Body of pancreas (tissue), 4 donors: Measurements from ENCODE around the gene PHOSPHO1.

Experiments used
- CTCF ChIP-seq, 7 experiments: fragments of 450-650 bp in 4 of 7; fragments of 200-600 bp in 3 of 7; sonication (generic) in 3 of 7; IDR thresholded peaks; one replicate each; pipeline ENCODE4 v1.5.1; 2016 to 2019; ENCODE audit warnings: antibody characterized with exemption in 7 of 7
- POLR2A ChIP-seq, 3 donors: fragments of 450-650 bp; IDR thresholded peaks; one replicate each; pipeline ENCODE4 v1.6.1; 2016; ENCODE audit warnings: antibody characterized with exemption in 3 of 3, mild to moderate bottlenecking in 2 of 3

DNA sequence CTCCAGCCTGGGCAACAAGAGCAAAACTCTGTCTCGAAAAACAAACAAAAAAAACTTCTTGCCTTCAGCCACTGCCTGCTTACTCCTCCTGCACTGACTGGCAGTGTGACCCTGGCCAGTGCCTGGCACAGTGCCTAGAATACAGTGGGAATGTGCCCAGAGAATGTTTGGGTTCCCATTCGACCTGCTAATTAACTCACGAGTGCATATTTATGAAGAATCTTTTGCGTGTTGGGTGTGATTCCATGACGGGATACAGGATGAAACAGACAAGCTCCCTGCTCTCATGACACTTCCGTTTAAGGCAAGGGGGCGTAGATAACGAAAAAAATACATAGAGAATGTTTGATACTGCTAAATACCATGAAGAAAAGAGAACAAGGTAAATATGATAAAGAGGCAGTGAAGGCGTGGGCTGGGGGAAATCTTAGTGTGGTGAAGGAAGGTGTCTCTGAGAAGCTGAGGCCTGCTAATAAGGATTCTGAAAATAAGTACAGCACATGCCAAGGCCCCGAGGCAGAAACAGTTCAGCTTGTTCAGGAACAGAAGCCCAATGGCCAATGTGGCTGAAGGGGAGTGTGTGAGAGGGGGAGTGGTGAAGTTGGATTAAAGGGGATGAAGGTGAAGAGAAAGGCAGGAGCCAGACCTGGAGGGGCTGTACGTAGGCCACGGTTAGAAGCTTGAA, 15.8 kb downstream of the PHOSPHO1 start:
- TF ChIP-seq CTCF (IDR thresholded peaks at IDR 0.05) (no peak), POLR2A (IDR thresholded peaks at IDR 0.05) (no peak)
